Measurements from ENCODE around the gene EAF2.

DNA sequence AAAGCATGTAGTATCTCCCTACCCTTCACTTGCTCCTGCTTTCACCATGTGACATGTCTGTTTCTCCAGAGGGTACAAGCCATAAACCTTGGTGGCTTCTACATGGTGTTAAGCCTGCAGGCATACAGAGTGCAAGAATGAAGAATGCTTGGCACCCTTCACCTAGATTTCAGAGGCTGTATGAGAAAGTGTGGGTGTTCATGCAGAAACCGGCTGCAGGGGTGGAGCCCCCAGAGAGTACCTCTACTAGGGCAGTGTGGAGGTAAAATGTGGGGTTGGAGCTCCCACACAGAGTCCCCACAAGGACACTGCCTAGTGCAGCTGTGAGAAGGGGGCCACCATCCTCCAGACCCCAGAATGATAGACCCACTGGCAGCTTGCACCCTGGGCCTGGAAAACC, 91.4 kb downstream of the EAF2 start:
- no peak for TF ChIP-seq YY1 (IDR thresholded peaks at IDR 0.05)
- TF ChIP-seq CTCF (IDR thresholded peaks at IDR 0.05; ENCODE audit: low read depth, low read length, missing input control): no peak
- no peak for TF ChIP-seq HNF4G (IDR thresholded peaks at IDR 0.05)
- no peak for TF ChIP-seq ZBTB33 (IDR thresholded peaks at IDR 0.05)
- TF ChIP-seq MAX (IDR thresholded peaks at IDR 0.05): no peak
- no peak for TF ChIP-seq RAD21 (IDR thresholded peaks at IDR 0.05)
- no peak for TF ChIP-seq RXRA (IDR thresholded peaks at IDR 0.05)
- no peak for TF ChIP-seq TAF1 (conservative IDR thresholded peaks at IDR 0.05)
